C4-2B (cell line): ENCODE measurements around the gene DNMT3B.

Source experiments
- H3K27ac ChIP-seq: fragments of 450-650 bp; 2 replicates; pipeline ENCODE4 v1.5.1; 2017
- ZFX ChIP-seq: fragments of 450-650 bp; IDR thresholded peaks from 2 replicates; pipeline ENCODE4 v1.6.1; 2017
- TF ChIP-seq, protein P1 (sequence below): fragments of 450-650 bp; conservative IDR thresholded peaks from 2 replicates; pipeline ENCODE4 v1.5.1; 2017; ENCODE audit warnings: mild to moderate bottlenecking

Gene DNMT3B

DNA sequence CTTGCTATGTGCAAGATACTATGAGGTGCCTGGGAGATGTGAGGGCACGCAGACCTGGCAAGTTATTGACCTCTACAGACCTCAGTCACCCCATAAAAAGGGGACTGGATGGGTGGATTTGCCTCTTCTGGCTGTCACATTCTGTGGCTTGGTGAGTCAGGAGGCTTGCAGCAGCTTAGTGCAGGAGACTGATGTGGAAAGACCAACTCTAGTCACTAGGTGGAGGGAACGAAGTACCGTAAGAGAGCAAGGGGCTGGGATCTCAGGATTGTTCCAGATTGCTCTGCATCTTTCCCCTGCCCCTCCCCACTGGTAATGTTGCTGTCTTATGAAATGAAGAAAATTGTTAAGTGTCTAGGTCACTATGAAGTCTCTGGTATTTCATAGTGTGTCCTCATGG is 60.9 kb downstream of the DNMT3B start:
- TF ChIP-seq ZFX: no peak
- TF ChIP-seq, protein P1, sequence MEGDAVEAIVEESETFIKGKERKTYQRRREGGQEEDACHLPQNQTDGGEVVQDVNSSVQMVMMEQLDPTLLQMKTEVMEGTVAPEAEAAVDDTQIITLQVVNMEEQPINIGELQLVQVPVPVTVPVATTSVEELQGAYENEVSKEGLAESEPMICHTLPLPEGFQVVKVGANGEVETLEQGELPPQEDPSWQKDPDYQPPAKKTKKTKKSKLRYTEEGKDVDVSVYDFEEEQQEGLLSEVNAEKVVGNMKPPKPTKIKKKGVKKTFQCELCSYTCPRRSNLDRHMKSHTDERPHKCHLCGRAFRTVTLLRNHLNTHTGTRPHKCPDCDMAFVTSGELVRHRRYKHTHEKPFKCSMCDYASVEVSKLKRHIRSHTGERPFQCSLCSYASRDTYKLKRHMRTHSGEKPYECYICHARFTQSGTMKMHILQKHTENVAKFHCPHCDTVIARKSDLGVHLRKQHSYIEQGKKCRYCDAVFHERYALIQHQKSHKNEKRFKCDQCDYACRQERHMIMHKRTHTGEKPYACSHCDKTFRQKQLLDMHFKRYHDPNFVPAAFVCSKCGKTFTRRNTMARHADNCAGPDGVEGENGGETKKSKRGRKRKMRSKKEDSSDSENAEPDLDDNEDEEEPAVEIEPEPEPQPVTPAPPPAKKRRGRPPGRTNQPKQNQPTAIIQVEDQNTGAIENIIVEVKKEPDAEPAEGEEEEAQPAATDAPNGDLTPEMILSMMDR: no peak
- H3K27ac ChIP-seq: no peak overlapping the region

DNA sequence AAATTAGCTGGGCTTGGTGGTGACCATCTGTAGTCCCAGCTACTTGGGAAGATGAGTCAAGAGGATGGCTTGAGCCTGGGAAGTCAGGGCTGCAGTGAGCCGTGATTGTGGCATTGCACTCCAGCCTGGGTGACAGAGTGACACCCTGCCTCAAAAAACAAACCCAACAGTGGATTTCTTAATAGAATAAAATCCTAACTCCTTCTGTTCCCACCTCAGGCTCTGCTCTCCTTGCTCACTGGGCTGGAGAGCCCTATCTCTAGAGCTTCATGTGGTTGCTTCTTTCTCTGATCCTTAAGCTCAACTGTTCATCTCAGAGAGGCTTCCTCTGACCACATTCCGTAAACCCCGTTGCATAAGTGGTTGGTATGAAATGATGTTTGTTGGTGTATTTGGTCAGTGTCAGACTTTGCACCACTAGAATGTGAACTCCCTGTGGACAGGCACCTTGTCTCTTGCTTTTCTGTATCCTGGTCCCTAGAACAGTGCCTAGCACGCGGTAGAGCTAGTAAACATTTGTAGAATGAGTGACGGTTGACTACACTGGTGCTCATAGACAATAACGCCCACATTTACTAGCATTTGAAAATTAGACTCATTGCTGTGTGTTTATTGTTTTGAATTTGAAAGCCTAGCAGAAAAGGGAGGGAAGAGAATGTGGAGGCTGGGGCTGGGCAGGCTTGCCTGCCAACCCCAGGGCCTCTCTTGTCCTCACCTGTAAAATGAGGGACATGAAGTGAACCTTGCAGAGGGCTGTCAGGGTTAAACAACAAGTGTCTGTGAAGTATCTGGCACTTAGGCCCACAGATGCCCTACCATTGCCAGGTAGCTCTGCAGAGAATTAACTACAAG is 61.8 kb downstream of the DNMT3B start:
- H3K27ac ChIP-seq: no peak overlapping the region
- no peak for TF ChIP-seq ZFX
- TF ChIP-seq, protein P1: no peak

DNA sequence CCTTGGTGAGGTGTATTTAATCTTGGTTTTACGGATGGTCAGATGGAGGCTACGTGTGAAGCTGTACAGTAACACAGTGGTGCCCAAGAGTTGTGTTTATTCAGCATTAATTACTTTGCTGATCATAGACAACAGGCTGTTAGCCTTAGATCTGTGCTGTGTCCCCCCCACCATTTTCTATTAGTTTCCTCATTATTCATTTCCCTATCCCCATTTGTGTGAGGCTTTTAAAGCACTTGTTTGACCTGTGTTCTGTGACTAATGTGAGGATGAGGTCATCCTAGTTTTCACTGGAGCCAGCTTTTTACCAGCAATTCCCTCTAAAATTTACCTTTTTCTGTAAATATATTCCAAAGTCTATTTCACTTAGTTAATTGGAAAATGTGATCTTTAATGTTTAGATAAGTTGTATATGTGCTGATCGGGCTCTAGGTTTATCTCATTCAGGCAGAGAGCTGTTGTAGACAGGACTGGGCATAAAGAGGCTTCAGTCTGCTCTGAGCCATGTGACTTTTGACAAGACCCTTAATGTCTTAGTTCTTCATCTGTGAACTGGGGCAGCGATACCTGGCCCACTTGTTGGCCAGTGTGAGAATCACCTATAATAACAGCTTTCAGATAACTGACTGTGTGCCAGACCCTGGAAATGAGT is 66.0 kb downstream of the DNMT3B start:
- TF ChIP-seq, protein P1: no peak
- TF ChIP-seq ZFX: no peak
- H3K27ac ChIP-seq: no peak overlapping the region

GRCh38 chr20:32829311-32830005 is 67.3 kb downstream of the DNMT3B start:
- TF ChIP-seq, protein P1: no peak
- TF ChIP-seq ZFX: no peak
- H3K27ac ChIP-seq: no peak overlapping the region

DNA sequence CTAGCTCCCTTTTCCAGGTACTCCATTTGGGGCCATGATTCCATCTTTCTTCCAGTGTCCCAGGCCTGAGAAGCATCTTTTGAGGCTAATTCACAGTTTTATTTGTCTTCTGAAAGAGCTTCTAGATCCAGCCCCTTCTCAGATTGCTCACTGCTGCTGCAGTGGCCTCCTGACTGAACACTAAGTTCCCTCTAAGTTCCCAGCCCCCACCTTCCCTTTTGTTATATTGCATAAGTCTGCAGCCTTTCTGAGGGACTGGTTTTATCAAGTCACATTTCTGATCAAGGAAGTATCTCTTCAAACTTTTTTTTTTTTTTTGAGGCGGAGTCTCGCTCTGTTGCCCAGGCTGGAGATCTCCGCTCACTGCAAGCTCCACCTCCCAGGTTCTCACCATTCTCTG is 68.3 kb downstream of the DNMT3B start:
- TF ChIP-seq ZFX: no peak

GRCh38 chr20:32831982-32832381 is 69.8 kb downstream of the DNMT3B start:
- TF ChIP-seq ZFX: no peak
- TF ChIP-seq, protein P1: no peak

More for the DNA sequence above, 68.3 kb downstream of the DNMT3B start:
- H3K27ac ChIP-seq: no peak overlapping the region

GRCh38 chr20:32832664-32833063 is 70.5 kb downstream of the DNMT3B start:
- H3K27ac ChIP-seq: no peak overlapping the region
- TF ChIP-seq, protein P1: no peak
- no peak for TF ChIP-seq ZFX

More at GRCh38 chr20:32831982-32832381, 69.8 kb downstream of the DNMT3B start:
- H3K27ac ChIP-seq: no peak overlapping the region
